B cell (primary cell): ENCODE results near the gene ZFAND2A.

Experiments used
- CTCF ChIP-seq: fragments of 200-600 bp; IDR thresholded peaks from one replicate; pipeline ENCODE4 v1.8.0; 2022; ENCODE audit warnings: antibody characterized with exemption, mild to moderate bottlenecking
- EZH2 ChIP-seq: IDR thresholded peaks from 2 replicates; pipeline ENCODE4 v1.6.1; 2012; ENCODE audit warnings: borderline replicate concordance, low read depth, mild to moderate bottlenecking, moderate library complexity, low read length; ENCODE audit not compliant: insufficient read depth, poor library complexity, severe bottlenecking

DNA sequence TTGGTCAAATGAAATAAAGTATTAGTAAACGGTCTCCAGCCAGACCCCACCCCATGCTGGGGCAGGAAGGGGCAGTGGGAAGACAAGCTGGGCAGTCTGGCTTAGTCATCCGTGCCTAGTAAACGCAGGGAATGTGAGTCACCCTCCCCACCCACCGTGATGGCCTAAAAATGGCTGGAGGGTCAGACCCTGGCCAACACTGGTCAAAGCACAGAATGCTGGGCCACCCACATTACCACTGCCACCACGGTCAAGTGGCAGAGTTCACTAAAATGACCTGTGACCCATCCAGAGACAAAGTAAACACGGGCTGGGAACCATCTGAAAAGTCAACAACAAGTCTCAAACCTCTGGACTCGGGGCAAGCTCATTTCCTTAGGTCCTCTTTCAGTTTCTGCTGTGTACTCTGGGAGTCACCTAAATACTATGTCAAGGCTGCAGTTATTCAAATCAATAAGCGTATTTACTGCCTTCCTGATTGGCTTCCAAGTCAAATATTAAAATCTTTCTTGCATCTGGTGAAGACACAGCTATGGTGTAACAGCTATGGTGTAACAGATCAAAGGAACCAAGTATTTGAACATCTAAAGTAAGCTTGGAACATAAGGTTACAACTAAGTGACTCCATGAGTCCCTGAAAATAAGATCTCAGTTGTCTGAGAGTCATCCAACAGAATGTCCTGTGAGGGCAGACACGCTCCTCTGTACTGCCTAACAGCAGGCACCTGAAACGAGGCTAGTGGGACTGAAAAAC, 3.0 kb downstream of the ZFAND2A start:
- TF ChIP-seq EZH2 = no peak
- no peak for TF ChIP-seq CTCF
